ENCODE measurements around the gene KRTAP10-9.
"Not testable (repeated sequence)": the region's sequence is repeated elsewhere in the genome, so short reads cannot be mapped to it uniquely, and the experiment has no call there.

The KRTAP10-9 gene

GRCh38 chr21:44626673-44627143 lies at the start of gene KRTAP10-9:
Gene KRTAP10-9 (plus strand): TSS chr21:44627093. CDS start chr21:44627172, 79 bp downstream.
- DNase-seq (ENCODE audit: low read depth), result no peak

- DNase-seq (ENCODE audit: low read depth), result no peak
Observed at GRCh38 chr21:44578371-44579055, 48.4 kb upstream of the KRTAP10-9 start.

GRCh38 chr21:44579056-44579832 lies 47.6 kb upstream of the KRTAP10-9 start:
- no peak for DNase-seq (ENCODE audit: low read depth)

GRCh38 chr21:44579833-44580144 lies 47.1 kb upstream of the KRTAP10-9 start:
- DNase-seq (ENCODE audit: low read depth), result no peak

- not testable (repeated sequence) for DNase-seq (ENCODE audit: low read depth)
Observed at GRCh38 chr21:44580231-44580821, 46.6 kb upstream of the KRTAP10-9 start, which contains the start of gene KRTAP10-5. Gene KRTAP10-5 (minus strand): TSS chr21:44580604. CDS start chr21:44580578, 26 bp downstream.

GRCh38 chr21:44581158-44581557 lies 45.7 kb upstream of the KRTAP10-9 start:
- no peak for DNase-seq (ENCODE audit: low read depth)

- DNase-seq (ENCODE audit: low read depth), result no peak
Observed at GRCh38 chr21:44582055-44582454, 44.8 kb upstream of the KRTAP10-9 start.

- DNase-seq (ENCODE audit: low read depth), result no peak
Observed at GRCh38 chr21:44583089-44583799, 43.6 kb upstream of the KRTAP10-9 start.

GRCh38 chr21:44583800-44584147 lies 43.1 kb upstream of the KRTAP10-9 start:
- DNase-seq (ENCODE audit: low read depth), result no peak

GRCh38 chr21:44585892-44586291 lies 41.0 kb upstream of the KRTAP10-9 start:
- DNase-seq (ENCODE audit: low read depth), result no peak

GRCh38 chr21:44589094-44589493 lies 37.8 kb upstream of the KRTAP10-9 start:
- DNase-seq (ENCODE audit: low read depth), result no peak

- DNase-seq (ENCODE audit: low read depth), result no peak
Observed at GRCh38 chr21:44589586-44590305, 37.1 kb upstream of the KRTAP10-9 start.

- no peak for DNase-seq (ENCODE audit: low read depth)
Observed at GRCh38 chr21:44590311-44590721, 36.6 kb upstream of the KRTAP10-9 start.

GRCh38 chr21:44590897-44591800 lies 35.7 kb upstream of the KRTAP10-9 start:
- DNase-seq (ENCODE audit: low read depth), result not testable (repeated sequence)

GRCh38 chr21:44591801-44592130 lies 35.1 kb upstream of the KRTAP10-9 start:
- not testable (repeated sequence) for DNase-seq (ENCODE audit: low read depth)

- DNase-seq (ENCODE audit: low read depth), result no peak
Observed at GRCh38 chr21:44592446-44593311, 34.2 kb upstream of the KRTAP10-9 start, which contains the start of gene KRTAP10-6. Gene KRTAP10-6 (minus strand): TSS chr21:44592505. CDS start chr21:44592484, 21 bp downstream.

- no peak for DNase-seq (ENCODE audit: low read depth)
Observed at GRCh38 chr21:44593598-44594405, 33.1 kb upstream of the KRTAP10-9 start.

GRCh38 chr21:44594406-44594916 lies 32.4 kb upstream of the KRTAP10-9 start:
- DNase-seq (ENCODE audit: low read depth), result no peak
